HG02623 (cell line): ENCODE results near the gene TXNIP.

Experiments
- ATAC-seq: cut with Tn5 transposase; IDR thresholded peaks from one replicate; pipeline ENCODE4 v1.9.1; 2021; ENCODE audit warnings: moderate library complexity; ENCODE audit not compliant: unreplicated experiment

Gene TXNIP

DNA sequence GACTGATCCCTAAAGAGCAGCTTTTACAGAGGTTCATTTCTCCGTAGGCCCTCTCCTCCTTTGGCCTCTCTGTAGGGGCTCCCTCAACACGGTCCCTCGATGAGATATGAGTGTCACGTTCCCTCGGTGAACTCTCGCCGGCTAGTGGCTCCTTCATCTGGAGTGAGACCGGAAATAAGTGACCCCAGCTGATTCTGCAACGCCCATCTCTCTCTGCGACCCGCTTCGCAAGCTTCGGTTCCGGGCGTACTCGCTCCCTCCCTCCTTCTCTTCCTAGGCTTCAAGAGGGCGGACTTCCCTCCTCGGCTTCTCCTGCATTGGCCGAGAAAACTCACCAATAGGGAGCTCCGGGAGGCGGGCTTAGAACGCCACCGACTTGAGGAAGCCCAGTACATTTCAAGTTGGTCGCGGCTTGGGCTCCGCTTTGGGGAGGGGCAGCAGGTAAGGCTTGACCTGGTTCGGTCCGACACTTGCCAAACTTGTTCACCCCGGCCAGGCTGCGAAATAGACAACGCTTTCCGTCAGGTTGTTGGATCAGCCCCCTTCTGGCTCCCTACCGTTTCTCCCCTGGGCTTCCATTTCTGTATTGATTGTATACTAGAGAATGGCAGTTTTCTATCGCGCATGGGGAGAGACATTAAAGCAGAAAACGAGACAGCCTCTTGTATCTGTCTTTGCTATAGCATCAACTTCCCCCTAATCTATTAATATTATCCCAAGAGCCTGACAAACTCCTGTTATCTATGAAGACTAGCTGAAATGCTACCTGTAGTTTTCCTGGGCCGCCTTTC lies 31.9 kb downstream of the TXNIP start, which contains the start of the genes ANKRD34A and POLR3GL:
Gene ANKRD34A (minus strand): TSS at position 248 of the 791 bp plus-strand sequence. CDS start 2,816 bp downstream, outside the sequence.
Gene POLR3GL (plus strand): TSS at position 363 of the 791 bp plus-strand sequence. CDS start 10,176 bp downstream, outside the sequence.
- ATAC-seq, result peak; percentile 92

DNA sequence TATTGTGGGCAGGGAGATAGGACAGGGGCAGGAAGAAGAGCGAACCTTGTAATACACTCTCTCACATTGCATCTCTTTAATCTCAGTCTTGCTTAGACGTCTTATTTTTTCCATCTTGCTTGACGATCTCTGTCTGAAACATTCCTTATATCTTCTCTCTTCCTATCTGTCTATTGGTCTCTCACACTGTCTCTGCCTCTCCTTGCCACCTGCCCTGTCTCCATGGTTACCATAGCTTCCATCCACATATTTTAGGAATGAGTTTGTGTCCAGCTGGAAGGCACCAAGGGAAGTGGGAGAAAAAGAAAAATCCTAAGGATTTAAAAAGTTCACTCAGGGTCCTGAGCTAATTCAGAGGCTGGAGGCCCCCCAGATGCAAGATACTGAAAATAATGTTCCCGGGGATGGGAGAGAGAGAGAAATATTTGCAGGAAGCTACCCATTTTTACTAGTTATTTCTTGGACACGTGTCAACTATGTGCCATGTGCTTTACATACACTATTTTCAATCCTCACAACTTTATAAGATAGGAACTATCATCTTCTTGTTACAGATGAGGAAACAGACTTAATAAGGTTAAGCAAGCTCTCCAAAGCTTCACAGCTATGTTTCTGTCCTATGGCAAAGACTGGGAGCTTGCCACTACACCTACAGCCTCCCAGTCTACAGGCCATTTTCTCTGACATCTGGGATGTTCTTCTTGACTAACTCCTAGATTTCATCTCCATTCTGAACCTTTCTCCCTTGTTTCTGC lies 32.9 kb downstream of the TXNIP start:
- ATAC-seq, result no peak

DNA sequence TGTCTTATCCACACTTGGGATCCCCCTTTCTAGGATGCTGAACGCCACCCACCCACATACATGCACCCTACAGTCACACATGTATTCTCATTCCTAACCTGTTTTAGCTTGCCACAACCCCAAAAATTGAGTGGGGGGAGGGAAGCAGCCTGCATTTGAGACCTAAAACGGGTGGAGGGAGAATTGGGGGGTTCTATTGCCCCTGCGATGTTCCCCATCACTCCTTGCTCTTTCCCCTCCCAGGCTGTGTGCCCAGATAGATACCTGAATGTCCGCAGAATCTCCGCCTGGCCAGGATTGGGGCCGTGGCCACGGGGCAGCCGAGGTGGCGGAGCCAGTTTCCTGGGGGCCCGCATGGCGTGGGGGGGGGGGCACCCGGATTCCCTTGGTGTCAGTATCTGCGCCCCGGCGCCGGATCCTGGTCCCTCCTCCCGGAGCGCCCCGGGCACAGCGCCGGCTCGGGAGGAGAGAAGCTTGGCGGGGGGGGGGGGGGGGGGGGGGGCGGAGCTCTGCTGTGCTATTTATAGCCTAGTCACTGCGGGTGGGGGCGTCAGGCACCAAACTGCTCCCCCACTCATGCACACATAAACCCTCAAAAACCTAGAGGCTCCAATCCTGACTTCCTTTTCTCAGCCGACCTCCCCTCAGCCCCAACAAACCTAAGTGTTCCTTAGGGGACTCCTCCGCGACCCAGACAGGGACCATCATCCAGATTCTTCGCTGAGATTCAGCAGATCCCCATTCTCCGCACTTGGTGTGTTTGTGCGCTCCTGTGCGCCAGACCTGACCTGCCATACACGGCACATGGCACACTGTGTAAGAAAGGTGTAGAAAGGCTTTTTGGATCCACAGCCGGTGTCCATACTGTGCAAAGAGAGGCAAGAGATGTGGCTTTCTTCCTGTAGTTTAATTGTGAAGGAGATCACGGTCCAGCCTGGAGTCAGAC lies 33.9 kb downstream of the TXNIP start:
- ATAC-seq, result no peak

DNA sequence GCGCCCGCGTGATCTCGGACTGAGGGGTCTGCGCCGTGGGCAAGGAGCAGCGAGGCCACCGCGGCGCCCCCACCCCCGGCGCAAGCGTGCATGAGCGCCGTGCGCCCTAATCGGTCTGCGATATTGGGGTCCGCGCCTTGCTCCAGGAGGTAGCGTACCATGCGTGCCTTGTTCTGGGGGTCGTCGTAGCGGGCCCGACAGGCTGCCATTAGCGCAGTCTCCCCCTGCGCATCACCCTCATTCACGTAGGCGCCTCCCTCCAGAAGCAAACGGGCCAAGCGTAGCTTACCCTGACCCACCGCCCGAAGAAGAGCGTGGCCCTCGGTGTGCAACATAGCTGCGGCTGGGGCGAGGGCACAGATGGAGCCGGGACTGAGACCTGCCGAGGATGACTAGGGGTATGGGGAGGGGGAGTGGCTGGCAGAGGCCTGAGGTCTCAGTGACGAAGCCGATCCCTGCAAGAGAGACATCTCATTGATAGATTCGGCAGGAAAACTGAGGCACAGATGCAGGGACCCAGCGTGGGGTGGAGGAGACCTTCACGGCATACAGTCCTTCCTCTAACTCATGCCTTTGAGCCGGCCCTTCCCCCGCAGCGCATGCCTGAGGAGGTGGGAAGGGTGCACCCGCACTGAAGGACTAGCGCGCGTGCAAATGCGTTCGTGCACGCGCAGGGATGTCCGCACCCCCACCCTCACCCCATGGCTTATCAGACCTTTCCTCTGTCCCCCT lies 34.8 kb downstream of the TXNIP start:
- ATAC-seq, result no peak

DNA sequence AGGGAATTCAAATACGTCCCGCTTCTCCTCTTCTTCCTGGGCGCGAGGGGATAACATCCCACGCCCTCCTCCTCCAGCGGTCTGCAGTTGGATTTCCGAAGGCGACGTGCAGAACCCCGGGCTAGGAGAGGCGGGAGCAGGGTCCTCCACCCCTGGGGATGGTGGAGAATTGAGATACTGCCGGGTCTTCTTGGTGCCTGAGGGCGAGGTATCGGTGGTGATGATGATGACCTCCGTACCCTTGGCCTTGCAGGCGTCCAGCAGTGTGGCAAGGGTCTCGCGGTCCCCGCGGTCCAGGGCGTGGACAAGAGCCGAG lies 35.3 kb downstream of the TXNIP start:
- ATAC-seq, result no peak

DNA sequence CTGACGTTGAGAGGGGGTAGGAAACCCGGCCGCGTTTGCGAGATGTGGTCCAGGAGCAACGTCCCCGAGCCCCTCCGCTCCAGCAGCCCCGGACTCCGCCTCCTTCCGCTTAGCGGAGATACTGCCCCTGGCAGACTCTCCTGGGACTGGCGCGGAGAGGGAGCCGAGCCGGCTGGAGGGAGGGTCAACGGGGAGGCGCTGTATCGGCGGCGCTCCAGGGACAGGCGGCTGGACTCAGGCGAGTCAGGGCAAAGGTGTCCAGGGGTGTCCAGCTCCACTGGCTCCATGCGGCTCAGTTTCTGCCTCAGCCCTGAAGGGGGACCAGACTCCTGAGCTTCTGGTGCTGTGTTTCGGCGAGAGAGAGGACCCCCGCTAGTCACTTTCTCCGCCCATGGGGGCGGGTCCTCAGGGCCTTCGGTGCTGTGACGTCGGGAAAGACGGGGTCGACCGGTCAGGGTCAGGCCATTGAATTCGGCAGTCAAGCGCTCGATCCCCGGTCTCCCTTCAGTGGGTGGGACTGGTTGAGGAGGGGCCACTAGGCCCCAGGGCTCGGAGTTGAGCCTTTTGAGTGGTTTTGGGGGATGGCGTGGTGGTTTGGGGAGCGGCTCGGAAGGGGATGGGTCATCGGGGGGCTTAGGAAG lies 35.8 kb downstream of the TXNIP start:
- no peak for ATAC-seq

DNA sequence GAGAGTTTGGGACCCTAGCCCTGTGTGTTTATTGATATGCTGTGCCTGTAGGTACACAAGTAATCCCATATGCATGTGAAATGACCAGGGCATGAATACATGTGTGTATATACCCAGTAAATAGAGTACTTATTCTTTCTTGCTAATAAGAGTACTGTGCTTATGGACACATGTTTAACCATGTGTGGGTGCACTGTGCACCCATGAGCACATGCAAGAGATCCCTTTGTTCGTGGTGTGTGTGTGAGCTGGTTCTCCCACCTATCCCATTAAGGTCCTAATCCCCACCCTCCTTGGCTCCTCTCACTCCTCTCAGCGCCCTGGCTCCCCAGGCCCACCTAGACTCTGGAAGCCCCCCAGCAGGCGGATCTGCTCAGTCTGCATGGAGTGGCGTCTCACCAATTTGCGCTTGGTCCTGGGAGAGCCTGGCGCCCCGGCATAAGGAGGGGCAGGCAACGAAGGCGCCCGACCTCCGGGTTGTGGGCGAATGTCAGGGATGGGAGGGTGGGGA lies 36.4 kb downstream of the TXNIP start:
- ATAC-seq, result no peak

DNA sequence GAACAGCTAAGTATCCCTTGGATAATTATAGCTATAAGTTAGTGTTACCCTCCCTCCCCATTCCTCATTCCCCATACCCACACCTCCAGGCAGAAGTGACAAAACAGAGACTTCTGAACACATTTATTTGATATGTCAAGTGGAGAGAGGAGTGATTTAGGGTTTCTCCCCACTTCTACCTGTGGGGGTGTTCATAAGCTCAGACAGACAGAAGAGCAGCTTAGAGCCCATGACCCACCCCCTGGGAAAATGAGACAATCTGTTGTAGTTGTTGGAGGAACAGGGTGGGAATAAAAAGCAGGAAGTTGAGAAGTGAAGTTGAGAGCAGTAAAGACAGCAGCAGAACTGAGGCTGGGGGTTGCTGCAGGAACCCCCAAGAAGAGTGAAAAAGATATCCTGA lies 37.0 kb downstream of the TXNIP start:
- ATAC-seq, result no peak

DNA sequence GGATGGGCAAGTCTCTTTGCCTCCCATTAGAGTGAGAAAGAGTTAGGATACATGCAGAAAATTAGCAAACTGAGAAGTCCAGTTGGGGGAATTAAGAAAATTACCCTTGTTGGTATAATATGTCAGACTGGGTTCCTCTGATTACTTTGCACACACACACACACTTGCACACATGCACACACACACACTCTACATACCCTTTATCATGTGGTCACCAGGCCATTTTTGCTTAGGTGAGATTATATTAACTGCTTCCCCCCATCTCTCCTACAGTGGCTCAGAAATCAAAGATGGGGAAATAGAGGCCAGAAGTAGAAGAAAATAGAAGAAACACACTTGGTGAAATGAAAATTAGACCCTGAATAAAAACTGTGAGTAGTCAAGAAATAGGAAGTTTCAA lies 37.6 kb downstream of the TXNIP start:
- no peak for ATAC-seq

DNA sequence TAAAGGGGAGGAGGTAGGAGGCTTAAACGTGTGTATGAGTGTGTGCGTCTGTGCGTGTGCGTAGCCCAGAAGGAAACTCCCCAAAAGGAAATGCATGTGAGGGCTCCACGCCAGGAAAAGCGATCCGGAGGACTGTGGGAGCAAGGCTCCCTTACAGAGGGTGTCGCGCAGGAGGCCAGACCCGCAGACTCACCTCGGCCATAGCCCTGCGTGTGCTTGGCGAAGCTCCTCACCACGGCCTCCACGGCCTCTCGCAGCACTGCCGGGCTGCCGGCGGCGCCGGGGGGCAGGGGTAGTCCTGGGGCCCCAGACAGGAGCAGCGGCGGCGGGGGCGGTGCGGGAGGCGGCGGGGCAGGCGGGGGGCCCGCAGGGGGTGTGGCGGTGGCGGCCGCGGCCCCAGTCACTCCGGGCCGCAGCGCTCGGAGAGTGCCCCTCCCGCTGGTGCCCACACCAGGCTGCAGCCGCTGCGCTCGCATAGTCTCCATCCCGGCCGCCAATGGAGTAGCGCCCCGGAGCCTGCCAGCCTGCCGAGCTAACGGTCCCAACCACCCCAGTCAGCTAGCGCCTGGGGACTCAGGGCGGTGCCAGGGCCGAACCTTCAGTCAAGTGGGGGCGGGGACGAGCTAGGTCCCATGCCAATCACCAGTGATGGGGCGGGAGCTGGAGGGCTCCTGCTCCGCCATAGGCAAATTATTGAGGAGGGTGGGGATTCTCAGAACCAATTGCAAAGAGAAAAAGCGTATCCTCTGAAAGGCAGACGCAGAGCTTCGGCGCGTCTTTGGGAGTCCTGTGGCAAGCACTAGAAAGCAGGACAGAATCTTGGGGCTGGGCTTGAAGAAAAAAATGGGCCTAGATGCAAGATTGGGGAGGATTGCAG lies 38.7 kb downstream of the TXNIP start, which contains the start of gene LIX1L:
Gene LIX1L (minus strand): TSS at position 575 of the 877 bp plus-strand sequence. CDS start 90 bp downstream, at position 485.
- ATAC-seq, result peak; percentile 85

DNA sequence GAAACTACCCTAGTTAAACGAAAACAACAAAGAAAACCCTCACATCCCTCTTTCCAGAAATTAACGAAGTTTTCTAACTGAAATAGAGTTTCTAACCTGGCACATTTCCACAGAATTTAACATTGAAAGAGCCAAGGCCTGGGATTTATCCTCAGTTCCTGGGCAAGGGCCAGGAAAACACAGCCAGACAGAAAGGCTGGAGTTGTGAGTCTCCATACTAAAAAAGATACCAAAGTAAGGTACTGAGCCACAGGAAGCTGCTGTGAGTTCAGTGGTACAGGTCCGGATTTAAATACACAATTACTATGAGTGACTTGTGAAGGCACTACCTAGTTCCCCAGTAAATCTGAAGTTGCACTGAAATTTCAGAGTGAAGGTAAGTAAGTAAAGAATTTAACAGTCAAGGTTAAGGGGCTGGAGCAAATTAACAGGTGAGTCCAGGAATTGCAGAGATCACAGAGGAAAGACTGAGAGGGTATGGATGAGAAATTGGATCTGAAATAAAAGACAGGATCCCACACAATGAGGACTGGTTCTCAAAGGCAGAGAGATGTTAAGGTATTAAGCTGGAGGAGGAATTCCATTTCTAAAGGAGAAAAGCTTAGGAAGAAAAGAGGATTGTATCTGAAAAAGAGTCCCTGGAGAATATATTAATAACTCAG lies 39.5 kb downstream of the TXNIP start:
- no peak for ATAC-seq

DNA sequence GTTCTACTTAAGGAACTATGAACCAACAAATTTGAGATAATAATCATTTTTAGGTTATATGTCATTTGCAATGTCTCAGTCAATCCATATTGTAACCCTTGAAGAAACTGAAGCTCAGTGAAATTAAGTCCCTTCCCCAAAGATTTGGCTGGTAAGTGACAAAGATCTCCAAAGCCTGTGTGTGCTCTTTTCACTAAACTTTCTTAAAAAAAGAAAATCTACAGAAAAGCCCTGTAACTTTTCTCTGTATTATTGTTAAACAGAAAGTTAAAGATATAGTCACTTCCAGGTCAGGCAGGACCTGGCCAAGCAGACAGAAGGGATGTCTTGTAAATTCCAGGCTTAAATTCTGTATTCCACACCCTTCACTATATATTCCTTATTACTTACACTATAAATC lies 40.0 kb downstream of the TXNIP start:
- ATAC-seq, result no peak

DNA sequence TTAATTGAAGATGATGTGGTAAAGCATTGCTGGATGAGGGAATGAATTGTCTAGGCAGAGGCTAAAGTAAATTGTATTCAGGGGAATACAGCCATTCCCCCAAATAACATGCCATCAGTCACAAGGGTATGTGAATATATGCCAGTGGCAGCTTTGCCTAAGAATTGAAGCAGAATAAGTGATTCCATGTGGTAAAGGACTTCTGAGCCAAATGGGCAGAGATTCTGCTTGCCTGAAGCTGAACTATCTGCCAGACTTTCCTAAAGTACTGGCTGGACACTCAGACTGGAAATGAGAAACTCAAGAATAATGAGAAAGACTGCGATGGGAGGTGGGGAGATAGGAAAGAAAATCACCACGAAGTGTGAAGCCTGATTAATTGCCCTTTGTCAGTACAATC lies 40.9 kb downstream of the TXNIP start:
- ATAC-seq, result no peak

DNA sequence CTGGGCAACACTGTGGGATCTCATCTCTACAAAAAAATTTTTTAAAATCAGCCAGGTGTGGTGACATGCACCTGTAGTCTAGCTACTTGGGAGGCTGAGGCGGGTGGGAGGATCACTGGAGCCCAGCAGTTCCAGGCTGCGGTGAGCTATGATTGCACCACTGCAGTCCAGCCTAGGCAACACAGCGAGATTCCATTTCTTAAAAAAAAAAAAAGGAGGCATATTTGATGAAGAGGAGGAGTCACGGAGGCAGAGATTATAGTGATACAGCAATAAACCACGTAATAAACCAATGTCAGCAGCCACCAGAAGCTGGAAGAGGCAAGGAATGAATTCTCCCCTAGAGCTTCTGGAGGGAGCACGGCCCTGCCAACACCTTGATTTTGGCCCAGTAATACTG lies 42.5 kb downstream of the TXNIP start:
- ATAC-seq, result no peak

DNA sequence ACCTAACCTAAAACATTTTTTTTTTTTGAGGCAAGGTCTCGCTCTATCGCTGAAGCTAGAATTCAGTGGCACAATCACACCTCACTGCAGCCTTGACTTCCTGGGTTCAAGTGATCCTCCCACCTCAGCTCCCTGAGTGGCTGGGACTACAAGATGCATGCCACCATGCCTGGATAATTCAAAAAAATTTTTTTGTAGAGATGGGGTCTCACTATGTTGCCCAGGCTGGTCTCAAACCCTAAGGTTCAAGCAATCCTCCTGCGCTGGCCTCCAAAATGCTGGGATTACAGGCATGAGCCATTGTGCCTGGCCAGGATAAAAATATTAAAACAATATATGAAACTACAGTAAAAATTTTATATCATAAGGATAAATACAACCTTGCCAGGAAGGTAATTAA lies 43.5 kb downstream of the TXNIP start:
- no peak for ATAC-seq

DNA sequence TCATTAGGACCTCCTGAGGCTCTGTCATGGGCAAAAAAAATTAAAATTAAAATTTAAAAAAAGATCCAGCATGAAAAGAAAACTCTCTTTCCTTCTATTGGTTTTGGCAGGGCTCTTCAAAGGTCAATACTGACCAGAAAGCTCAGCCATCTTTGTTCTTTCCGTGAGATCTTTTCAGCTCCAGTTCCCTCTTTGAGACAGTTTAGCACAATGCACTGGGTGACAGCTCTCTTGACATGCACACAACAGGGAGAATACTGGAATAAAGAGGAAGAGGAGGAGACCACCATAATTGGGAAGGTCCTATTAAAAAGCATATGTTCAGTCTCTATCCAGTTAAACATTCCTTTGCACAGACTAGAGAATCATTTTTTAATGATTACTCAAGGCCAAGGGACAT lies 44.9 kb downstream of the TXNIP start:
- ATAC-seq, result no peak

DNA sequence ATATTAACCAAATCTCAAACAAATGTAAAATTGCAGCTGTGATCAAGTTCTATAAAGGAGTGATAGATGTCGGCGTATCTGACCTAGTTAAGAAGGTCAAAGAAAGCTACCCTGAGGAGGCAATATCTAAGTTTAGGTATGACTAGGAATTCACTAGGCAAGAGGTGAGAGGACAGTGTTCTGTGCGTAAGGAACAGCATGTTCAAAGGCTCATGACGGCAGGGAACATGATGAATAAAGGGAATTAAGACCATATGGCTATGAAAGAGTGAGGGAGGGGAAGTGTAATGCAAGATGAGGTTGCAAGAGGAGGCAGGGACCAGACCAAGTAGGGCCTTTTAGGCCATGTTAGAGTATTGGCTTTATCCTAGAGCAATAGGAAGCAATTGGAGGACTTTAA lies 47.2 kb downstream of the TXNIP start:
- ATAC-seq, result no peak

DNA sequence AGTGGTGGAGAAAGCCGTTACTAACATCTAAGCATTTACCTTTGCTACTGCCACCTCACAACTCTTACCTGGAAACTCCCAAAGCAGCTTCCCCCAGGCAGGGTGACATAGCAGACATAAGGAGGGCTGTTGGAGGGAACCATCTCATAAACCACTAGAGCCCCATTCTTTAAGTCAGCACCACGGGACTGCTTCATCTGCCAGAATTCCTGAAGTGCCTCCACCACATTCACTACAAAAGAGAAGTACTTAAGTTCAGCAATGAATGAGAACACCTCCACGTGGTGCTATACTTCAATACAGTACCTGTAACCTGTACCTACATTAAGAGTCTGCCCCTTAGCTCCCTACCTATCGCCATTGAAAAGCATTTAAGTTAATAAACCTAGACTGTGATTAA lies 48.8 kb downstream of the TXNIP start:
- ATAC-seq, result no peak
